Measurements from ENCODE around the gene HHIPL1. TPM values are rescaled to one million over a fixed set of nuclear protein-coding genes. Genes with fewer than 3 reads are reported as not detected.
A peak's percentile ranks its signal among the peaks of the same experiment; 100 is the strongest.

Gene HHIPL1
- total RNA-seq, 1 experiment from 2014 or later, result 2.6 TPM

- Histone ChIP-seq H2BK20ac (ENCODE audit: low read depth, low read length, poor library complexity, severe bottlenecking) (no peak overlapping the region), H3K23me2 (ENCODE audit: insufficient read length, low read depth, low read length, poor library complexity, severe bottlenecking) (no peaks in the 10 kb centered on the region), H4K91ac (ENCODE audit: insufficient read length, low read depth, low read length) (no peak overlapping the region), H2BK15ac (ENCODE audit: low read depth, low read length) (no peak overlapping the region), H3K9ac (ENCODE audit: extremely low read depth, insufficient read length, low read length) (no peak overlapping the region), H3K4ac (ENCODE audit: low read depth, low read length) (no peak overlapping the region), H3K18ac (ENCODE audit: insufficient read length, low read depth, low read length) (no peak overlapping the region), H2BK5ac (ENCODE audit: insufficient read length, low read length) (no peak overlapping the region), H3K56ac (ENCODE audit: insufficient read length, low read depth, low read length) (no peak overlapping the region), H3K79me2 (ENCODE audit: insufficient read depth, low read length) (no peaks in the 10 kb centered on the region), H4K5ac (ENCODE audit: insufficient read length, low read depth, low read length) (no peak overlapping the region), H3K4me1 (ENCODE audit: insufficient read depth, low read length) (no peaks in the 10 kb centered on the region), H4K8ac (replicated peaks; ENCODE audit: insufficient read length, low read depth, low read length) (no peak overlapping the region), H2AFZ (ENCODE audit: low read length) (no peak overlapping the region), H3K79me1 (ENCODE audit: insufficient read depth, low read depth, low read length, poor library complexity, severe bottlenecking) (no peaks in the 10 kb centered on the region), H2BK12ac (ENCODE audit: insufficient read length, low read depth, low read length) (no peak overlapping the region), H2AK5ac (ENCODE audit: insufficient read length, low read length) (no peak overlapping the region), H3K14ac (ENCODE audit: insufficient read depth, low read length) (no peak overlapping the region), H3K27ac (ENCODE audit: insufficient read length, low read depth, low read length) (no peak overlapping the region), H3K9me3 (ENCODE audit: control insufficient read depth, low read depth, low read length) (no peaks in the 10 kb centered on the region), H2BK120ac (ENCODE audit: low read depth, low read length, poor library complexity, severe bottlenecking) (no peak overlapping the region), H3K23ac (ENCODE audit: insufficient read length, low read depth, low read length) (no peak overlapping the region), H3T11ph (ENCODE audit: low read length) (no peak overlapping the region), H4K20me1 (ENCODE audit: control insufficient read depth, insufficient read depth, insufficient read length) (no peaks in the 10 kb centered on the region), H3K4me2 (ENCODE audit: insufficient read depth, insufficient read length, low read length) (no peak overlapping the region), H3K27me3 (ENCODE audit: insufficient read depth, low read length) (no peaks in the 10 kb centered on the region)
- Mint-ChIP-seq H3K36me3 (ENCODE audit: insufficient read depth in 1 of 3, low read depth in 3 of 3) (no peaks in the 10 kb centered on the region), H3K9me3 (no peaks in the 10 kb centered on the region), H3K27ac (peak overlapping the region in 1 of 3 experiments; percentile 8; a peak in 1 of 7 replicates), H3K27me3 (ENCODE audit: low read depth) (peaks cover 14% of the 10 kb centered on the region), H3K4me1 (peaks cover 10 to 14% of the 10 kb centered on the region in 2 experiments), H3K4me3 (no peak overlapping the region)
- no peak for DNase-seq
- TF ChIP-seq, protein P1, sequence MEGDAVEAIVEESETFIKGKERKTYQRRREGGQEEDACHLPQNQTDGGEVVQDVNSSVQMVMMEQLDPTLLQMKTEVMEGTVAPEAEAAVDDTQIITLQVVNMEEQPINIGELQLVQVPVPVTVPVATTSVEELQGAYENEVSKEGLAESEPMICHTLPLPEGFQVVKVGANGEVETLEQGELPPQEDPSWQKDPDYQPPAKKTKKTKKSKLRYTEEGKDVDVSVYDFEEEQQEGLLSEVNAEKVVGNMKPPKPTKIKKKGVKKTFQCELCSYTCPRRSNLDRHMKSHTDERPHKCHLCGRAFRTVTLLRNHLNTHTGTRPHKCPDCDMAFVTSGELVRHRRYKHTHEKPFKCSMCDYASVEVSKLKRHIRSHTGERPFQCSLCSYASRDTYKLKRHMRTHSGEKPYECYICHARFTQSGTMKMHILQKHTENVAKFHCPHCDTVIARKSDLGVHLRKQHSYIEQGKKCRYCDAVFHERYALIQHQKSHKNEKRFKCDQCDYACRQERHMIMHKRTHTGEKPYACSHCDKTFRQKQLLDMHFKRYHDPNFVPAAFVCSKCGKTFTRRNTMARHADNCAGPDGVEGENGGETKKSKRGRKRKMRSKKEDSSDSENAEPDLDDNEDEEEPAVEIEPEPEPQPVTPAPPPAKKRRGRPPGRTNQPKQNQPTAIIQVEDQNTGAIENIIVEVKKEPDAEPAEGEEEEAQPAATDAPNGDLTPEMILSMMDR (conservative IDR thresholded peaks at IDR 0.05), result no peak
- WGBS (ENCODE audit: extremely low coverage, insufficient read length, low lambda C conversion rate), result no CpG with 5 or more reads among the region's 16 CpGs
Measured at GRCh38 chr14:99616832-99617800, 27.8 kb upstream of the HHIPL1 start.

Measured in H9 (cell line).